H1 (cell line): Measurements from ENCODE around the gene TMED3.

Experiments
- CTCF ChIP-seq, 3 experiments: IDR thresholded peaks; 1 replicate in 2 of 3; 2 replicates in 1 of 3; pipeline versions ENCODE4 v1.5.1 to v1.6.1; 2011; ENCODE audit warnings: low read length in 3 of 3, mild to moderate bottlenecking in 3 of 3, inconsistent platforms in 2 of 3, low read depth in 1 of 3, moderate library complexity in 1 of 3; ENCODE audit not compliant: insufficient read depth in 1 of 3; ENCODE audit errors: control extremely low read depth in 1 of 3
- GABPA ChIP-seq: IDR thresholded peaks from 2 replicates; pipeline ENCODE4 v1.6.1; 2011; ENCODE audit warnings: mild to moderate bottlenecking, low read length, moderate library complexity, borderline replicate concordance; ENCODE audit not compliant: insufficient read depth

- TF ChIP-seq CTCF (IDR thresholded peaks at IDR 0.05; ENCODE audit: control extremely low read depth in 1 of 3, insufficient read depth in 1 of 3, low read depth in 1 of 3, low read length in 3 of 3) (no peak), GABPA (no peak)
Observed at GRCh38 chr15:79371591-79371990, 60.7 kb downstream of the TMED3 start.
